ENCODE data around the gene PTPRCAP.

- TF ChIP-seq, protein P1, sequence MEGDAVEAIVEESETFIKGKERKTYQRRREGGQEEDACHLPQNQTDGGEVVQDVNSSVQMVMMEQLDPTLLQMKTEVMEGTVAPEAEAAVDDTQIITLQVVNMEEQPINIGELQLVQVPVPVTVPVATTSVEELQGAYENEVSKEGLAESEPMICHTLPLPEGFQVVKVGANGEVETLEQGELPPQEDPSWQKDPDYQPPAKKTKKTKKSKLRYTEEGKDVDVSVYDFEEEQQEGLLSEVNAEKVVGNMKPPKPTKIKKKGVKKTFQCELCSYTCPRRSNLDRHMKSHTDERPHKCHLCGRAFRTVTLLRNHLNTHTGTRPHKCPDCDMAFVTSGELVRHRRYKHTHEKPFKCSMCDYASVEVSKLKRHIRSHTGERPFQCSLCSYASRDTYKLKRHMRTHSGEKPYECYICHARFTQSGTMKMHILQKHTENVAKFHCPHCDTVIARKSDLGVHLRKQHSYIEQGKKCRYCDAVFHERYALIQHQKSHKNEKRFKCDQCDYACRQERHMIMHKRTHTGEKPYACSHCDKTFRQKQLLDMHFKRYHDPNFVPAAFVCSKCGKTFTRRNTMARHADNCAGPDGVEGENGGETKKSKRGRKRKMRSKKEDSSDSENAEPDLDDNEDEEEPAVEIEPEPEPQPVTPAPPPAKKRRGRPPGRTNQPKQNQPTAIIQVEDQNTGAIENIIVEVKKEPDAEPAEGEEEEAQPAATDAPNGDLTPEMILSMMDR (IDR thresholded peaks at IDR 0.05): no peak
- TF ChIP-seq ZFX (IDR thresholded peaks at IDR 0.05; ENCODE audit: borderline replicate concordance): no peak
Observed at GRCh38 chr11:67455054-67455453, 17.6 kb upstream of the PTPRCAP start, which contains the start of gene CABP4.
